ENCODE measurements around the gene PBRM1. TPM values are rescaled to one million over a fixed set of nuclear protein-coding genes. Genes with fewer than 3 reads are reported as not detected.

Gene PBRM1
- total and polyA plus RNA-seq, 2 donors (not counting 1 experiment from before 2014, with no cell fraction given) = 16.8 to 85.9 TPM

GRCh38 chr3:52606373-52607085 lies 79.2 kb downstream of the PBRM1 start:
- Histone ChIP-seq H3K79me2 (ENCODE audit: control insufficient read depth, insufficient read depth, low read length) (peaks cover 11% of the 10 kb centered on the region), H3K4me3 (ENCODE audit: control extremely low read depth in 1 of 5, extremely low read depth in 1 of 5, insufficient read depth in 1 of 5, low read depth in 2 of 5, low read length in 4 of 5) (no peak overlapping the region), H3K36me3 (replicated peaks in 1 of 2; ENCODE audit: control extremely low read depth in 1 of 2, control insufficient read depth in 1 of 2, extremely low read depth in 1 of 2, insufficient read depth in 2 of 2, low read length in 1 of 2) (peaks cover 18 to 73% of the 10 kb centered on the region in 2 experiments), H4K20me1 (ENCODE audit: control insufficient read depth, insufficient read depth, low read length, poor library complexity, severe bottlenecking) (peaks cover 4% of the 10 kb centered on the region), H3K4me2 (replicated peaks; ENCODE audit: low read depth, low read length, poor library complexity, severe bottlenecking) (no peak overlapping the region), H3K27ac (ENCODE audit: low read length in 2 of 2) (no peak overlapping the region), H3K27me3 (replicated peaks in 1 of 4; ENCODE audit: control extremely low read depth in 1 of 4, control insufficient read depth in 3 of 4, insufficient read depth in 4 of 4, low read length in 3 of 4) (no peaks in the 10 kb centered on the region), H3K4me1 (ENCODE audit: control insufficient read depth in 2 of 2, insufficient read depth in 2 of 2, low read length in 2 of 2) (no peaks in the 10 kb centered on the region), H3K9me3 (ENCODE audit: control extremely low read depth in 1 of 3, control insufficient read depth in 2 of 3, insufficient read depth in 1 of 3, low read length in 2 of 3) (peaks cover under 1 to 4% (median 3%) of the 10 kb centered on the region in 3 donors), H2AFZ (ENCODE audit: insufficient read depth, low read depth, low read length, poor library complexity, severe bottlenecking) (no peak overlapping the region), H3K9ac (ENCODE audit: low read length) (no peak overlapping the region)
- TF ChIP-seq CTCF (IDR thresholded peaks at IDR 0.05) (no peak), EZH2 (IDR thresholded peaks at IDR 0.05; ENCODE audit: borderline replicate concordance, insufficient read depth, low read depth, low read length, poor library complexity, severe bottlenecking) (no peak)
- Mint-ChIP-seq H3K27ac (no peak overlapping the region), H3K9me3 (ENCODE audit: insufficient read depth) (no peaks in the 10 kb centered on the region), H3K4me1 (peaks cover 1% of the 10 kb centered on the region), H3K27me3 (no peaks in the 10 kb centered on the region), H3K4me3 (no peak overlapping the region)
- DNase-seq (no peak), ATAC-seq (ENCODE audit: low read depth) (no peak)
- ChIA-PET POLR2A (no interaction called here), CTCF (interaction anchor here (1.3 kb wide), 1 partner anchor 12 kb away, joined by 3 read pairs; no protein-coding TSS in a partner anchor)
- WGBS (ENCODE audit: insufficient coverage) = 100% methylated on average over 1 of the region's 5 CpGs
- intact Hi-C loops (cut with micrococcal nuclease) = no loop called here

- POLR2A ChIA-PET = no interaction called here
- no peak overlapping the region for H3K4me3 Mint-ChIP-seq
These were observed 85.5 kb downstream of the PBRM1 start for GRCh38 chr3:52600258-52600657.

More at GRCh38 chr3:52600258-52600657, 85.5 kb downstream of the PBRM1 start:
- intact Hi-C loops (cut with micrococcal nuclease) = no loop called here
- Histone ChIP-seq H3K4me2 (replicated peaks; ENCODE audit: low read depth, low read length, poor library complexity, severe bottlenecking) (no peak overlapping the region), H2AFZ (ENCODE audit: insufficient read depth, low read depth, low read length, poor library complexity, severe bottlenecking) (no peak overlapping the region), H3K9ac (ENCODE audit: low read length) (no peak overlapping the region), H3K4me1 (ENCODE audit: control insufficient read depth in 2 of 2, insufficient read depth in 2 of 2, low read length in 2 of 2) (no peaks in the 10 kb centered on the region), H3K27ac (ENCODE audit: low read length in 2 of 2) (no peak overlapping the region), H4K20me1 (ENCODE audit: control insufficient read depth, insufficient read depth, low read length, poor library complexity, severe bottlenecking) (peaks cover 4% of the 10 kb centered on the region), H3K79me2 (ENCODE audit: control insufficient read depth, insufficient read depth, low read length) (peaks cover 3% of the 10 kb centered on the region), H3K4me3 (ENCODE audit: control extremely low read depth in 1 of 5, extremely low read depth in 1 of 5, insufficient read depth in 1 of 5, low read depth in 2 of 5, low read length in 4 of 5) (no peak overlapping the region), H3K9me3 (ENCODE audit: control extremely low read depth in 1 of 3, control insufficient read depth in 2 of 3, insufficient read depth in 1 of 3, low read length in 2 of 3) (peaks cover 3 to 21% (median 16%) of the 10 kb centered on the region in 3 donors), H3K27me3 (replicated peaks in 1 of 4; ENCODE audit: control extremely low read depth in 1 of 4, control insufficient read depth in 3 of 4, insufficient read depth in 4 of 4, low read length in 3 of 4) (no peaks in the 10 kb centered on the region), H3K36me3 (replicated peaks in 1 of 2; ENCODE audit: control extremely low read depth in 1 of 2, control insufficient read depth in 1 of 2, extremely low read depth in 1 of 2, insufficient read depth in 2 of 2, low read length in 1 of 2) (peaks cover 23 to 48% of the 10 kb centered on the region in 2 experiments)
- CTCF ChIA-PET = no interaction called here
- no peaks in the 10 kb centered on the region for H3K27me3 Mint-ChIP-seq
- DNase-seq (no peak), ATAC-seq (ENCODE audit: low read depth) (no peak)
- H3K27ac Mint-ChIP-seq = no peak overlapping the region
- H3K4me1 Mint-ChIP-seq = no peaks in the 10 kb centered on the region
- no peaks in the 10 kb centered on the region for H3K9me3 Mint-ChIP-seq (ENCODE audit: insufficient read depth)
- TF ChIP-seq EZH2 (IDR thresholded peaks at IDR 0.05; ENCODE audit: borderline replicate concordance, insufficient read depth, low read depth, low read length, poor library complexity, severe bottlenecking) = no peak
- no peak for TF ChIP-seq CTCF (IDR thresholded peaks at IDR 0.05)
